NCI-H1092 treated with DMSO at 0.1 percent for 48 hours (cell line): Measurements from ENCODE around the gene ASCL2.
"Not testable (repeated sequence)": the region's sequence is repeated elsewhere in the genome, so short reads cannot be mapped to it uniquely, and the experiment has no call there.

Source experiments
- DNase-seq: peaks from one replicate; lab custom pipeline; 2025; lab: John Stamatoyannopoulos, UW

Gene ASCL2

DNA sequence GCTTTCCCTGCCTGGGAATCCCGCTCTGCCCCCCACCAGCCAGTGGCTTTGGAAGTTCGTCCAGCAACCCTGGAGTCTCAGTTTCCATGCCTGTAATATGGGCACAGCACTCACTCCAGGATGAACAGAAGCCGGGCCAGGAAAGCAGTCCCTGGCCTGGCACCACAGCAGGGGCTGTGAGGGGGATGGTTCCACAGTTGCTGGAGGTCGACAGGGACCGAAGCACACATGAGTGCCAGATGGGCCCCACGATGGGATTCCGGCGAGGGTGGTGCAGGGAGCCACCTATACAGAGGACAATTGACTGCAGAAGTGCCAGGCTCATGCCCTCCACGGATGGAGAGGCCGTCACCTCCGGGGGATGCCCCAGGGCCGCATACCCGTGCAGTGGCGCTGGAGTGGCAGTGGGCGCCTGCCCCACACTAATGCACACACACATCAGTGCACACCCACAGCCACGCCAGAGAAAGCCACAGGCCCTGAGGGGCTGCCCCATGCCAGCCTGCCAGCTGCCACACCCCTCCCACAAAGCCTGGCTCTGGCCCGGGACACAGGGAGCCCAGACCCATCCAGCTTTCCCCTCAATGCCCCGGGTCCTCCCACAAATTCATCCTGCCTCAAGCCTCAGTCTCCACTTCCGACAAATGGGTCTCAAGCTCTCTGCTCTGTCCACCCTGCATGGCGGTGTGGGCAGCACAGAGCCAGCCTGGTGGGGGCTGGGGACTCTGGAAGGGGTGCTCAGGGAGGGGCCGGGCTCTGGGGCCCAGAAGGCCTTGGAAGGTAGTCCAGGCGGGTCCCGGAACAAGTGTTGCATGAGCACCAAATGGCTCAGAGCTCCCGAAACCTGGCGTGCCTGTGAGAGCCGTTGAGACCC, 9.7 kb downstream of the ASCL2 start:
- DNase-seq, result no peak

DNA sequence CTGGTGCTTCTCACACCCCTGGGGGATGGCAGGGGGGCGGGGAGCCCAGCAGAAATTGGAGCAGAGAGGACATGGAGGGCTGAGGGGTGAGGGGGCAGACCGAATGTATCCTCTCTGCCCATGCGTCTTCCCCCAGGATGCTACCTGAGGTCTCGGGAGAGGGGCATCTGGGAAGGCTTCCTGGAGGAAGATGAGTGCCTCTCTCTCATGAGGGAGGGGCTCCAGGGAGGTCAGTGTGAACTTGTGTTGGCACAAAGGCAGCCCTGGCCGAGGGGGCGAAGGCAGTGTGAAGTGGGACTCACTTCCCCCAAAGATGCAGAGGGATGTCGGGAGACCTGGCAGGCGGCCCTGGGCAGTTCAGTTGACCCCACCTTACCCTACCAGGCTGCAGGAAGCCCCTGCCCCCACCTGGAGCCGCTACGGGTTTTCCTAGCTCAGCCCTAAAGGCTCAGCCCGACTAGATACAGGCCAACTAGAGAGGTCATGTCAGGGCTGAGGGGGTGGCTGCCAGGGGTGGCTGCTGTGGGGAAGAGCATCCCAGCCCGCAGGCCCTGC, 10.4 kb downstream of the ASCL2 start:
- no peak for DNase-seq

DNA sequence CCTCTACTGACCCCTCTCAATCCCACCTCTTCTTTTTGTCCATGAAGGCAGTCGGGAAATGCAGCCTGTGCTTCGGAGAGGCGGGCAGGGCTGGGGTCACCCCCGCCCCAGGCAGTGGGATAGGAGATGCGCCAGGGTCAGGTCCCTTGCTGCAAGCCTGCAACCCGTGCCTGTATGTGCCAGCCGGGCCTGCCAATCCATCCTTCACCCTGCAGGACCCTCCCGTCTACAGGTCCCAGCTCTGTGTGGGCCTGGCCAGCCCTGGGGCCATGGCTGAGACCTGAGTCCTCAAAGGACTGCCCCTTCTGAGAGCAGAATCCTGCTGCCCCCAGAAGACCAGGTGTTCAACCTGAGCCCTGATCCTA, 10.9 kb downstream of the ASCL2 start:
- DNase-seq, result no peak

DNA sequence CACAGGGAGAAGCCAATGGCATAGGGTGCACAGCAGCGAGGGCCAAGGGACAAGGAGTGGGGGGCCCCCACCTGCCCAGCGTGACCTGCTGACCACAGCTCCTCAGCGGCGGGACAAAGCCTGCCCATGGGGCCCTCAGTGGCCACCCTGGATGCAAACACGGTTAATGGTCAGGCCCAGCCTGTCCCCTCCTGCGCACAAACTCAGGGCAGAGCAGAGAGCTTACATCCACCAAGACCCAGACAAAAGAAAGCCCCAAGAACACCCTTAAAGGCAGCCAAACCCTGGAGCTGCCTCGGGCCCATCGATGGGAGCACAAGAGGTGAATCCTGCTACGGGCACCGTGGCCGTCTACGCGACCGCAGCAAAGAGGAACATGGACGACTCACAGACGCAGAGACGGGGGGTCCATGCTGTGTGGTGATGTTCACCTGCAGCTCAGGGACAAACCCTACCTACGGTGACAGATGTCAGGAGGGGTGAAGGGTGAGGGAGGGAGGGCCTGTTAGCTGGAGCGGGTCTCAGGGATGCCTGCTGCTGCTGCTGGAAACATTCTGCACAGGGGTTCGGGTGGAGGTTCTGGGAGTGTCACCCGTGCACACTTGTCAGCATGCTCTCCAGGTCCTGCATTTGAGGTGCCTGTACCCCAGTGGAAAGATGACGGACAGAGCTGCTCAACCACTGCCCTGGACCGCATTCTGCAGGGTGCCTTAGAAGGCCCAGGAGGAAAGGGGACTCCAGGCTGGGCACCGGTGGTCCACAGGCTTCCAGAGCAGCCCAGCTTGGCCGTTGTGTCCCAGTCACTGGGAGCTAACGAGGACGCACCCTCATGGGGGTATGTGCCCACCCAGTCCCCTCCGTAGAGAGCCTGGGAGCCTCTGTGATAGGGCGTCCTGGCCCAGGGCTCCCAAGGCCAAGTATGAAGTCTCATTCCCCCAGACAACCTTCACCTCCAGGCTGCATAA, 11.6 kb downstream of the ASCL2 start:
- no peak for DNase-seq

DNA sequence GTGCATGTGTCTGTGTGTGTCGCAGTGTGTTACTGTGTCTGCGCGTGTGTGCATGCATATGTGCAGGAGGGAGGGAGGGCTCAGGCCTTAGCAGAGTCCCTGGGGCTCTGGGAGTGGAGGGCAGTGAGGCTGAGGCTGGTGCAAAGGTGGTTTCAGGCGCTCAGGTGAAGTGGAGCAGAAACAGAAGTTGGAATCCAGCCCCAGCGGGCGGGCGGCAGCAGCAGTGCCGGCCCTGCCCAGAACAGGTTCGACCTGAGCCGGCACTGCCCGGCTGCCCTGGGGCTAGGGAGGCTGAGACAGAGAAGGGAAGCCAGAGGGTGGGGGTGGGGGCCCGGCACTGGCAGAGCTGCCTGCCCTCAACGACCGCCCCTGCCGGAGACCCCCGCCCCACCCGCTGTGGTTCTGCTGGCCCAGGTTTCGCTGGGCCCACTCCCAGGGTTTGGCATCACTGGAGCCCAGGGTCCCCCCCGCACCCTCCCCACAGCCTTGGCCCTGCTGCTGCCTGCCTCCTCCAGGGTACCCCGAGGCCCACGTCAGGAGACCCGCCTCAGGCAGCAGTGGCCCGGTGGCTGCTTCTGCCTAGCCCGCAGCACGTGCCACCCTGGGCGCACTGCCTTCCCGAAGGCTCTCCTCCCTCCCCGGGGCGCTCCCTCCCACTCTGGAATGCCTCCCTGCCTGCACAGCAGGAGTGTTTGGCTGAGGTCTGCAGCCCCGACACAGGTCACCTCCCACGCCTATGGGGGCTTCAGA, 13.3 kb downstream of the ASCL2 start:
- no peak for DNase-seq

DNA sequence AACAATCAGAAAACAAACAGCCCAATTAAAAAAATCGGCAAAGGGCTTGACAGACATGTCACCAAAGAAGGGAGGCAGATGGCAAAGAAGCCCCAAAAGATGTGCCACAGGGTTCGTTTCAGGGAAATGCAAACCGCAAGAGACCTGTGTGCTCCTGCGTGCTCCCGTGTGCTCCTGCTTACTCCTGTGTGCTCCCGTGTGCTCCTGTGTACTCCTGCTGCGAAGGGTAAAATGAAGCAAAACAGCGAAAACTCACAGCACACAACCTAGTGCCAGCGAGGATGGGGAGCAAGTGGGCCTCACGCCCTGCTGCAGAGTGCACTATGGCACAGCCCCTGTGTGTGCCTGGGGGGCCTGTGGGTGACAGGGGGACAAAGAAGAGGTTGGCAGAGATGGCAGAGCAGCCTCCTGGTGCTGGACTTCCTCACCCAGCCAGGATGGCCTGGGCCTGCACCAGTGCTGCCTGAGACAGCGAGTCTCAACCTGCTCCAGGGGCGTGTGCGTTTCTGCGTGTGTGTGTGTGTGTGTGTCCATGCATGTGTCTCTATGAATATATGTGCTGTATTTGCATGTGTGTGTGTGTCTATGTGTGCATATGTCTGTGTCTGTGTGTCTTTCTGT, 14.0 kb downstream of the ASCL2 start:
- DNase-seq, result no peak

DNA sequence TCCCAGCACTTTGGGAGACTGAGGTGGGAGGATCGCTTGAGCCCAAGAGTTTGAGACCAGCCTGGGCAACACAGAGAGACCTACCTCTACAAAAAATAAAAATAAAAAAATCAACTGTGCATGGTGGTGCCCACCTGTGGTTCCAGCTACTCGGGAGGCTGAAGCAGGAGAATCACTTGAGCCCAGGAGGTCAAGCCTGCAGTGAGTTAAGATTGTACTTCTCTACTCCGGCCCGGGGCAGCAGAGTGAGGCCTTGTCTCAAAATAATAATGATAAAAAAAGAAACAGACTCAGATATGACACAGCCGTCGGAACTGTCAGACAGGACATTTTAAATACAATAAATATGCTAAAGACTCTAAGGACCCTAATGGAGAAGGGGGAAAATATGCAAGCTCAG, 18.4 kb downstream of the ASCL2 start:
- DNase-seq, result no peak

DNA sequence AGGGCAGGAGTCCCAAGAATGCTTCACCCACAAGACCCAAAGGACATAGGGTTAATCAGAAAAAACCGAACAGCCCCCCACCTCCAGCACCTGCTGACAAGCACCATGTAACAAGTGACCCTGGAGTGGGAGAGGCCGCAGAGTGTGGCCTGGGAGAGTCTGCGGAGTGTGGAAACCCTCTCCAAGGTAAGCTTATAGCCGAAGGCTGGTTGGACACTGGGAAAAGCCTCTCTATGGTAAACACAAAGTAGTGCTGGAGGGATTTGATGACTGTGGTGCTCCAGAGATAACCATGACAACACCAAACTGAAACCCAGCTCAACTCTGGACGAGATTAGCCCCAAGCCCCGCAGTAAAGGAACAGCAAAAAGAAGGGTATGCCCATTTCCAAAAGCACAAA, 19.2 kb downstream of the ASCL2 start:
- DNase-seq, result no peak

DNA sequence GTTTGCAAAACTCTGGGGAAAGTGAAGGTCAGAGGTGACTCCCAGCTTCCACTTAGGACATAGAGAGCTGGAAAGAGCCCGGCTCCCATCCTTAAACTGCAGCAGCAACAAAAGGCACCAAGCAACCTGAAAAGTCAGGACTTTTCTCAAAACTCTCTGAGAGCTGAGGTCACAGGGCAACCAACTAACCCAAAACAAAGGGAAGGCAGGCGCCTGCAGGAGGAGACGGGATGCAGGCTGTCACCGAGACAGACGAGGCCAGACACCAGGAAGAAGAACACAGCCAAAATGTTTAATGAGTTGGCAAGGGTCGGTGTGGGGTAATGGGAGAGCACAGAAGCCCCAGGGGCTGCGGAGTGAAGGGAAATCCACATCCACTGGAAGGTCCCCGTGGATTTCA, 19.9 kb downstream of the ASCL2 start:
- no peak for DNase-seq

DNA sequence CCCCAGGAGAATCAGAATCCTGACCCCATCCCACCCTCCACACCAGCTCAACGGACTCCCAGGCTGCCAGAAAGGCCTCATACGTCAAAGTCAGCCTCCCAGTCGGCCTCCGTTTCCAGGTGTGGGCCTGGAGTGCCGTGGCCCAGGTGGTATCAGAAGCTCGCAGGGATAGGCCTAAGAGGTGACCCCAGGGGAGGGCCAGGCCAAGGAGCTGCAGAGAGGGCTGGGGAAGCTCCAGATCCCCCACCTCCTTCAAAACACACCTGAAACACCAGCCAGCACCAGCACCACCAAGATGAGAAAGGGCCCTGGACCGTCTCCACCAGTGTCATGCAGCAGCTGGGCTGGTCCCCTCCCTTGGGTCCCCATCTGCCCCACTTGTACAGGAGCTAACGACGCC, 20.3 kb downstream of the ASCL2 start:
- DNase-seq, result no peak

DNA sequence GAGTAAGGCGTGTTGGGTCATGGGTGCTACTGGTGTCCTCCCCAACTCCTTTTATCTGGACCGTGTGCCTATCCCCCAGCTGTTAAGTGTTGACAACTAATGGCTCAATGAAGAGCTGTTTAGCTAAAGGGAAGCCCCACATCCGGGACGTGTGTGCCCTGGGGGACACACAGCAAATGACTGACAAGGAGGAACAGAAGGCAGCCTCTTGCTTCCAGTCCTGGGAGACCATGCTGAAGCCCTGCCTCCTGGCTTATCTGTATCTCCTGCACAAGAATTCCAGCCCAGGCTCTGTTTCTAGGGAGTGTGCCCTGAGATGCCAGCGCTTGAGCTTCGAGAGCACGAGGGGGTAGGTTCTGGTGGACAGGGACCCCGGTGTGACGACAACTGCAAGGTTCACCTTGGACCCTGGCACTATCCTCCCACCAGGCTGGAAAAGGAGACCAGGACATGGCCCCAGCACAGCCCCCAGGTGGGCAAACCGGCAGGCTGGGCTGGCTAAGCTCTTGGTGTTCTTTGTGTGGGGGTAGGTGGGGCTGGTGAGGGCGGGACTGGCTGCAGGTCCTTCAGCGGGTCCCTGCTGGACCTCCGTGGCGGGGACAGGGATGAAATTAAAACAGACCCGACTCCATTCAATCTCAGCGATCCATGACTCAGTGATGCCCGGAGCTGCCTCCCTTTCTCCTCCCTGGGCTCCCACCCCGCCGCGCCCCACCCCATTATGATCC, 21.0 kb downstream of the ASCL2 start:
- DNase-seq, result no peak

DNA sequence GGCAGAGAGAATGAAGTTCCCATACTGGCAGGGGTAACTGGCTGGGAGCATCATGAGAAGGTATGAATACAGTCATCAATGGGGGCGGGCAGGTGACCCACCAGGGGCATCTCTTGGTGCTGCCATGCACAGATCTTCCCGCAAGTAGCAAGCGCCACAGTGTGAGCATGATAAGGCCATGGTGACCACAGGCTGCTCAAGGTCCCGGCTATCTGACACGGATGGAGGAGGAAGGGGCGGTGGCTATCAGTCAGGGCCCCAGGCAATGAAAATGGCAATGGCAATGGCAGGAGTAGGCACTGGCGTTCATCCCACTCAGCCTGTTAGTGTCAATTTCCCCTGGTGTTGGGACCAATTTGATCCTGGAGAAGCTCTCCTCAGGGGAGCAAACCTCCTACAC, 21.6 kb downstream of the ASCL2 start:
- DNase-seq, result no peak

DNA sequence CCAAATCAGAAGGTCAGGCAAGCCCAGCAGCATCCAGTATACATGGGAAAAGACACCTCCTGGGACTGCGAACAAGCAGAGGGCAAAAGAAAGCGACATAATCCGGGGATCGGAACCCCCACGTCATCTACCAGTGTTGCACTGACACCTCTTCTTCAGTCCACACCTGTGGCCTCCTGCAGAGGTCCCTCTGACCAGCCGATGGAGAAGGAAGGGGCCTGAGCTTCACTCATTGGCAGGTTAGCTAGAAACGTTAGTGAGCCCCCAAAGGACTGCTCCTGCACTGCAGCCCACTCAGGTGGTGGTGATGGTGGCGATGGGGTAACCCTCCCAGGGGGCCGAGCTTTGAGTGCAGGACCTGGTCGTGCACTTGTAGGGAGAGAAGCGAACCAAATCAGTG, 22.1 kb downstream of the ASCL2 start:
- no peak for DNase-seq

DNA sequence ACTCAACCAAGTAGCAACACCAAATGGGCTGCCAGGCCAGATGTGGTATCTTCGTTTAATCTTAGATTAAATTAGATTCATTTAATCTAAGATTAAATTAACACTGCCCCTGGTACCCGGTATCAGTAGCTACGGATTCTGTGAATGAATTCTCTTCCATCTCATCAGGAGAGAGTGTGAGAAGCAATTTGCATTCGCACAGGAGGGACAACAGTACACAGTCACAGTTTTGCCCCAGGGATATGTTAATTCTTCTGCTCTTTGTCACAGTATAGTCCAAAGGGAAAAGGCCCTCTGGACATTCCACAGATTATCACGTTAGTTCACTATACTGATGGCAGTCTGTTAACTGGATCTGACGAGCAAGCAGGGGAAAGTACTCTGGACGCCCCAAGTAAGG, 22.9 kb downstream of the ASCL2 start:
- no peak for DNase-seq

DNA sequence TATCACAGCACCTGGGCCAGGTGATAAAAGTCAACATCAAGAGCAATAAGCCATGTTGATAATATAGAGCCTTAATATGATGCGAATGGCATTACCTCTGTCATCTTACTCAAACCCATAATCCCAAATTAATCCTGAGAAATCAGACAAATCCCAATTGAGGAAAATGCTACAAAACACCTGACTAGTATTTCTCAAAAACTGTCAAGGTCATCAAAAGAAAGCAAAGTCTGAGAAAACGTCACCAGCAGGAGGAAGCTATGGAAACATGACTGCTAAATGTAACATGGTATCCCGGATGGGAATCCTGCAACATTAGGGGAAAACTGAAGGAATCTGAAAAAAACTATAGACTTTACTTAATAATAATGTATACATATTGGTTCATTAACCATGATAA, 29.6 kb downstream of the ASCL2 start:
- DNase-seq, result no peak

DNA sequence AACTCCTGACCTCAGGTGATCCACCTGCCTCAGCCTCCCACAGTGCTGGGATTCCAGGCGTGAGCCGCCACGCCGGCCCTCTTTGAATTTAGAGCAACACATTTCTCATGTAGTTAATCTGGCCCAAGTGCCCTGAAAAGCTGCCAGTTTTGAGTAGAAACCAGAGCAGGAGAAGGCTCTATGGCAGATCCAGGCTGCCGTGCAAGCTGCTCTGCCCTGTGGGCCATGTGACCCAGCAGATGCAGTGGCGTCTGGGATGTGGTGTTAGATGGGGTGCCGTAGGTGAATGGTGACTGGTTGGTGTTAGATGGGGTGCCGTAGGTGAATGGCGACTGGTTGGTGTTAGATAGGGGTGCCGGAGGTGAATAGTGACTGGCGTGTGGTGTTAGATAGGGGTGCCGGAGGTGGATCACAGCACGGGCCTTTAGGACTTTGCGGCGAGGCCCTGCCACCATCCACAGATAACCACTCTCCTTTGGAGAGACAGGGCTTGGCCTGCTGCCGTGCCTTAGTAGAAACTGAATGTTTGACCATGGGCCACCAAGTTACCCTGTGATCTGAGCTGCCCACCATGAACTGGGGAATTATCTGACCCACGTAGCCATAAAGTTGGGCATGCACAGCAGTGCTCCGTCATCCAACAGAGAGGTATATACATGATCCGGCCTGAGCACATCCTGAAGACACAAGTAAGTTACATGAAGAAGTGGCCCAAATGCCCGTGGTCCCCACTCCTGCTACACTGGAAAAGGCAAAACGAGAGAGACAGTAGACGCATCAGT, 32.7 kb downstream of the ASCL2 start:
- DNase-seq, result no peak

DNA sequence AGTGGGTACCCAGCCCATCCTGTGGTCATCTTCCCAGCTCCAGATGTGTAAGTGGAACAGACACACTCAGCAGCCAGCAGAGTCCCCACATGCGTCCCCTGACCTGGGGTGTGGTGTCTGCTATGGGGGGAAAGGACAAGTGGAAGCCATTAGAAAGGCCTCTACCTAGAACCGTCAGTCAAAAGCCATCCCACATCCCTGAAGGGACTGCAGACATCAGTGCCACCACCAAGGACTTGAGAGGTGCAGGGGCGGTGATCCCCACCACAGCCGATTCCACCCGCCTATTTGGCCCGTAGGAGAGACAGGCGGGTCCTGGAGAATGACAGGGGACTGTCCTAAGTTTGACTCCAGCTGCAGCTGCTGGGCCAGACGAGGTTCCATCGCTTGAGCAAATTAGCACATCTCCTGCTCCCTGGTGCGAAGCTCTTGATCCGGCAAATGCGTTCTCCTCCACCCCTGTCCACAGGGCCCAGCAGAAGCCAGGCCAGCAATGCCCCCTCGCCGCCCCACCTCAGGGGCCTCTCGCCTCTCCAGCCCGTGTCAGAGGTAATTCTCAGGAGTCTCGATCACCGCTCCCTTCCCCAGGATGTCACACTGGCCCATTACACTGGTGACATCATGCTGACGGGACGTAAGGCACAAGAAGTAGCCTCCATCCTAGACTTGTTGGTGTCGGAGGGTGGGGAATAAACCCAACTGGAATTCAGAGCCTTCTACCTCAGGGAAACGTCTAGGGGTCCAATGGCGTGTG, 33.8 kb downstream of the ASCL2 start:
- not testable (repeated sequence) for DNase-seq

DNA sequence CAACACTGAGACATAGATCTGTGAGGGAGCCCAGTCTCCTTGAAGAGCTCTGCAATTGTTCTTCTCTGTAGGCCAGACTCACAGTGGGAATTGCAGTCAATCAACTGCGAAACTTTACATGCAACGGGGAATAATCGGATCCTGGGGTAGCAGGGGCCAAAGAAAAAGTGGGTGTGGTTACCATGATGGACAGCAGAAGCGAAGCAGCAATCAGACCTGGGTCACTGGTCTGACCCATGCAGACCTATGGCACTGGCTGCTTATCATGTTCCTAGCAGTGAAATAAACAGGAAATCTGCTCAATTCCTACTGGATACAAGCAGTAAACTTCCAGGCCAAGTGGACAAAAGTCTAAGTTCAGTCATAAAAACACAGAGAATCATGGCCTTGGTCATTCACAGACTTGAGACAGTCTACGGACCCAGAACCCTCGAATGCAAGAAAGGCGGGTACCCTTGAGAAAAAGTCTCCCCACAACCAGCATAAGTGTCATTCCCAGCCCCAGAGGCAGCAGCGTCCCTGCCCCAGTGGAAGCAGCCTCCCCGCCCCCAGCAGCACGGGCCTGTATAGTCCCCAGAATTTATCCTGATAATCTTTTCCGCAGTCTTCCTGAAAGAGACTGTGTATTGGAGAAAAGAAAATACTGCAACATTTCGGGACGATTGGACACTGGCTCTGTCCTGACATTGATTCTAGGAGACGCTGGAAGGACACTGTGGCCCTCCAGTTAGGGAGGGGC, 34.6 kb downstream of the ASCL2 start:
- DNase-seq, result no peak

DNA sequence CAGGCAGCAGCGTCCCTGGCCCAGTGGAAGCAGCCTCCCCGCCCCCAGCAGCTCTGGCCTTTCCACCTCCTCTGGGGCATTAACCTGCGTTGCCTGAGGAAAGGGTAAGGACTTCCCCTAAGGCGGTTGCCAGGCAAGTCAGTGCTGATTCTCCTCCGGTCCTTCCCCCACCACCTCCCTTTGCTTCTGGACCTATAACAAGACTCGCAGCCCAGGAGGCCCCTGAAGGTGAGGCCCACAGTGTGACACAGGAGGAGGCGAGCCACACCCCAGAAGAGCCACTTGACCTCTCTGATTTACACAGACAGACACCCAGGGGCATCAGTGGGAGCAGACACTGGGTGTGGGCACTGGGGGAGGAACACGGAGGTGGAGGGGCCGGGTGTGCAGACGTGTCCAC, 35.4 kb downstream of the ASCL2 start:
- DNase-seq, result no peak
